ENCODE results near the gene TNXB.

- TF ChIP-seq, protein P1, sequence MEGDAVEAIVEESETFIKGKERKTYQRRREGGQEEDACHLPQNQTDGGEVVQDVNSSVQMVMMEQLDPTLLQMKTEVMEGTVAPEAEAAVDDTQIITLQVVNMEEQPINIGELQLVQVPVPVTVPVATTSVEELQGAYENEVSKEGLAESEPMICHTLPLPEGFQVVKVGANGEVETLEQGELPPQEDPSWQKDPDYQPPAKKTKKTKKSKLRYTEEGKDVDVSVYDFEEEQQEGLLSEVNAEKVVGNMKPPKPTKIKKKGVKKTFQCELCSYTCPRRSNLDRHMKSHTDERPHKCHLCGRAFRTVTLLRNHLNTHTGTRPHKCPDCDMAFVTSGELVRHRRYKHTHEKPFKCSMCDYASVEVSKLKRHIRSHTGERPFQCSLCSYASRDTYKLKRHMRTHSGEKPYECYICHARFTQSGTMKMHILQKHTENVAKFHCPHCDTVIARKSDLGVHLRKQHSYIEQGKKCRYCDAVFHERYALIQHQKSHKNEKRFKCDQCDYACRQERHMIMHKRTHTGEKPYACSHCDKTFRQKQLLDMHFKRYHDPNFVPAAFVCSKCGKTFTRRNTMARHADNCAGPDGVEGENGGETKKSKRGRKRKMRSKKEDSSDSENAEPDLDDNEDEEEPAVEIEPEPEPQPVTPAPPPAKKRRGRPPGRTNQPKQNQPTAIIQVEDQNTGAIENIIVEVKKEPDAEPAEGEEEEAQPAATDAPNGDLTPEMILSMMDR (IDR thresholded peaks at IDR 0.05): no peak
- TF ChIP-seq POLR2A (IDR thresholded peaks at IDR 0.05): no peak
Observed at GRCh38 chr6:32081168-32081990, 27.8 kb downstream of the TNXB start.
